ENCODE results near the gene PDE2A.

PDE2A gene

DNA sequence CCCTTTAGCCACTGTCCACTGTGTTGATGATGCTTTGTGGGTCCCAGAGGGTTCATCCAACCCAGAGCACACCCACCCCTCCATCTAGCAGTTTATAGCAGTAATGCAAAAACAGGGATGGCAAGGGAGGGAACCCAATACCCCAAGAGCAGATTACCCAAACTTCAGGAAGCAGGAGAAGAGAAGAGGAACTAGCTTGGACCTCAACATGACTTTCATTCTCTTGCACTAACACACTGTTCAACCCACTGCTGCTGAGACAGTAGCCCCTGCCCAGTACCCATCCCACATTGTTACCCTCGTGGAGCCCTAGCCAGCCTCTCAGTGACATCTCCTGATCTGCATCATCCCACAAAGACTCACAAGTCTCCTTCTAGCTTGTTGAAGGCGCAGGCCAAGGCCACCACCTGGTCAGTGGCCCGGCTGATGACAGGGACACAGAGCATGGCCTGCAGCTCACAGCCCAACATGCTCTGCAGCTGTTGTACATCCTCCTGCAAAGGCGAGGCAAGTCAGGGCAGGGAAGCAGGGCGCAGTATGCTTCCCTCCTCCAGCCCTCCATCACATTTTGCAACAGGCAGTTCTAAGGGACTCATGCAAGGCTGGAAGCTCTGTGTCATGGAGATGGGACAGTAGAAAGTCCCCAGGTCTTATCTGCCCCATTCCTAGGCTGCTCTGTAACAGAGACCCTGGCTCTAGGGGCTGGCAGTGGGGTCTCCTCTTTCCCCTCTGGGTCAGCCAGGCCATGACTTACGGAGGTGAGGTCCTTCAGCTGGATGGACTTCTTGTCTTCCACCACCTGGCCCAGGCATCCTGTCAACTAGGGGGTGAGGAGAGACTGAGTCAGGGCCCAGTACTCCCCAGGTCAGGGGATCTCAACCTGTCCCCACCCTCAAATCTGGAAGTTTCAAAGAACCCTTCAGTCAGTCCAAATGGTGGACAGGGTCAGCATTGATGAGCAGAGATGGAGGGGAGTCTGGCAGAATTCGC lies 85.5 kb downstream of the PDE2A start:
- DNase-seq (ENCODE audit: low spot score): no peak

DNA sequence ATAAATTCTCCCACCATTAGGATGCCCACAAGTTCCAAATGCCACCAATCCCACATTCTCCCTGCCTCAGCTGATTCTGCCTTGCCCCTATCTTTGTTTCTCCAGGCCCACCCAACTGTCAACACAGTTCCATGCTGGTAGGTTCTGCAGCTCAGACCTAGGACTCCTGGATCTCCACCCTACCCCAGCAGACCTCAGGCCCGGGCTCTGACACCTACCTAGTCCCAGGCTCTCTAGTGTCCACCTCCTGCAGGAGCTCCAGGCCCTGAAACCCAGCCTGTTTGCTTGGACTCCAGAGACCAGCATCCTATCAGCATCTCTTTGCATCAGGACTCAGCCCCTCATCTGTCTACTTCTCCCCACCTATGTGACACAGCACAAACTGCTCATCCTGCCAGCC lies 86.5 kb downstream of the PDE2A start:
- DNase-seq (ENCODE audit: low spot score): no peak

DNA sequence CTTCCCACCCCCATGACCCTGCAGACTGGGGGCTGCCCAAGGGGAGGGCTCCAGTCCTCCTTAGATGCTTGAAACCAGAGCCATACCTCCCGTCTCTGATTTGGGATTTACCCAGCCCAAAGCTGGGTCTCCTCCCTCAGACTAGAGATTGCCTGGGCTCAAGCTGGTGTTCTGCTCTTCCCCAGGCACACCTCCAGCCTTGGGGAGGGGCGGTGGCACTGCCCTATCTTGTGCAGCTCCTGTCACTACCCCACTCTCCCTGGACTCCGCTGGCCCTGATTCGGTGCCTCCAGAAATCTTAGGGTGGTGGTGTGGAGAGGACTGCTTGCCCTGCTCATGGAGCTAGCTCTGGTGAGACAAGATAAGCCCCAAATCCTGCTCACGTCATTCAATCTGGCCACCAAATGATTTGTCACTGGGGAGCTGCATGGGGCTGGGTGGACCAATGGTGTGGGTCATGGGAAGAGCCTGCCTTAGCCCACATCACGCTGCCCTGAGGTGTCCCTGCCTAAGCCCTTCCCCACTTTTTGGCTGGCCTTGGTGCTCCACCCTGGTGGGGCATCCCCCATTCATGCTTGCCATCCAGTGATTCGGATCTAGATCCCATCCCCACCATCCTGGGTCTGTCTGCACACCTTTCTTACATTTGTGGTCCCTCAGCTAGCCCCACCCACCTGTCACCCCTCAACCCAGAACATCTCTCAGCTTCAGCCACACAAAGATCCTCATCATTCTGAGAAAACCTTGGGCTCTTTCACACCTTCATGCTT lies 87.7 kb downstream of the PDE2A start:
- no peak for DNase-seq (ENCODE audit: low spot score)

DNA sequence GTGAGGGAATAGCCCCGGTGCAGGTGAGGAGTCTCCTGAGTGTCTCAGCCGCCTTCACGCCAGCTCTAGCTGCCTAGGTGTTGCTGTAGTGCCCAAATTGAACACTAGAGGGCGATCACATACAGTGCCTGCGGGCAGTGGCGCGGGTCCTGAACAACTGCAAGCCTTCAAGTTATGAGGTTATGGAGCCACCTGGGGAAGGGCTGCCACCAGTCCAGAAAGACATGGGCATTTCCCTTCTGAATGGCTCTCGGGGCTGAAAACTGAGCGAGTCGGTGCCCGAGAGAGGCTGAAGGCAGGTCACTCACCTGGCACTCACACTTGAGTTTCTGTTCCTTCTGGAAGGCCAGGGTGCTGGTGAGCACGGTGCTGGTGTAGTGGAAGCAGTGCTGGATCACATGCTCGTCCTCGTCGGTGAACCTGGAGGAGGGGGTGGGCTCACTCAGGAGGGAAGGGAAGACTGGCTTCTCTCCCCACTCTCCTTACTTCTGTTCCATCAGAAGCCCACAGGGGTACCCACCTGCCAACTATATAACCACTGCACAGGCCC lies 88.4 kb downstream of the PDE2A start:
- peak; percentile 84 for DNase-seq (ENCODE audit: low spot score)

DNA sequence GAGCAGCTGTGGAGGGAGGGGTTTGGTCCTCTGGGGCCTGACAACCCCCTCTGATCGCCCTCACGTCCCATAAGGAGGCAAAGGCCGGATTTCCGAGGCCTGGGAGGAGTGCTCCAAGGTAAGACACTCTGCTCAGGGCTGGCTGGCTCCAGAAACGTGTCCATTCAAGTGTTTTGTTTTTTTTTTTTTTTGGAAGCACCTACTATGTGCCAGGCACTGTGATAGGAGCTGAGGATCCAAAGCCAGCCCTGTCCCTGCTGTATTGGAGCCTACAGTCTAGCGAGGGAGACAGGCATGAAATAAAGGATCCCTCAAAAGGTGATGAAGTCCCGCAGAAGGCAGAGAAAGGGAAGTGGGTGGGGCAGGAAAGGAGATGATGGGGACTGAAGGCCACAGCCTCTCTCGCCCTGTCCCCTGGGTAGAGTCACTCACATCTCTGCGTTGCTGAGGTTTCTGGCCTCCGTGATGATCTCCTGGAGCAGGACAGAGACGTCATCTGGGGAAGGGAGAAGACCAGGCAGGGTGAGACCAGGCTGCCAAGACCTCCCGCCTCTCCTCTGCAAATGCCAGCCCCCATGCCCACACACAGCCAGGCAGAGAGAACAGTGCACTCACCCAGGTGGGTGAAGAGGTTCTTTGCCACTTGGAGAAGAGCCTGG lies 89.2 kb downstream of the PDE2A start:
- no peak for DNase-seq (ENCODE audit: low spot score)

DNA sequence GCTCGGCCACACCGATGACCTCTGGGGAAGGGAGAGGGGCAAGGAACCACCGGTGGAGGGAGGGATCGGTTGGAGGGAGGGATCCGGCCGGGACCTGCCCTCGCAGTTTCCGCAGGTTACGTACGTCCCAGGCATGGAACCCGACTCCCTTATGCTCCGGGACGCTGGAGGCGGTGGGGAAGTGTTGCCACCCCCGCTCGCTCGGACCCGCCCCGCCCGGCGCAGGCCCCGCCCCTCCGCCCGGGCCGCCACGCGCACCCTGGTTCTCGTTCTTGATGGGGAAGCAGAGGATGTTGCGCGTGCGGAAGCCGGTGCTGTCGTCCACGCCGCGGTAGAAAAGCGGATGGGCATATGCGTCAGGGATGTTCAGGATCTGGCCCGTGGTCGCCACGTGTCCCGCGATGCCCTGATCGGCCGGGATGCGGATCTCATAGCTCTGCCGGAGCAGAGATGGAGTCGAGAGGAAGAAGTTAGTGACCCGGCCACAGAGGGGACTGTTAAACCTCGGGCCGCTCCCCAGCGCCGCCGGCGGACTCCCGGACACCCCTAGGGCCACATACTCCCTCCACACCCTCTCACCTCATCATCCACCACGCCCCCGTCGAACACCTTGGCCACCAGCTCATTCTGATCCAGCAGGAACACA lies 89.8 kb downstream of the PDE2A start:
- DNase-seq (ENCODE audit: low spot score): peak; percentile 62

DNA sequence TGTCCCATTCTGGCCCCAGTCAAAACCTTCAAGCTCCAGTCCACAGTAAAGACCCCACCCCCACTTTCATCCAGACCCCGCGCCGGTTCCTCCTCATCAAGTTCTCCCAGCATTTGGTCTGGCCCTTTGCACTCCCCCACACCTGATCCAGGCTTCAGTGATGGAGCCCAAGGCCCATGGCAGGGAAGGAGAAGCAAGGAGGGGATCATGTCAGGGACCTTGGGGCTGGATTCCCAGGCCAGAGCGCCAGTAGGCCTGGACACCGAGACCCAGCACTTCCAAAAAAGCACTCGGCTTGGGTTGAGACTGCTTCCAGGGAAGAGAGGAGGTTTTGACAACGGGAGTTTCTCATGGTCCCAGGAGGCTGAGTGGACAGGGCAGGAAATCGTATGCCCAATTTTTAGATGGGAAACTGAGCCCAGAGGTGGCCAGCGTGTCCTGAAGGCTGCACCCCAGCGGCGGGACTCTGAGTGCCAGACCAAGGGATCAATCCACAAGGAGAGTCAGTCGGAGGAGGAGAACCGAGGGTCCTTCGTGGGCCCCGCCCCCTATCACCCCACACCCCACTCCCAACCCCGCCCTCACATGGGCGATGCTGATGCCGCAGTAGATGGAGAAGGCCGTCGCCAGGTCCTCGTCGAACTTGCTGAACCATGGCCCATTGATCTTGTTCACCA lies 90.5 kb downstream of the PDE2A start:
- no peak for DNase-seq (ENCODE audit: low spot score)

DNA sequence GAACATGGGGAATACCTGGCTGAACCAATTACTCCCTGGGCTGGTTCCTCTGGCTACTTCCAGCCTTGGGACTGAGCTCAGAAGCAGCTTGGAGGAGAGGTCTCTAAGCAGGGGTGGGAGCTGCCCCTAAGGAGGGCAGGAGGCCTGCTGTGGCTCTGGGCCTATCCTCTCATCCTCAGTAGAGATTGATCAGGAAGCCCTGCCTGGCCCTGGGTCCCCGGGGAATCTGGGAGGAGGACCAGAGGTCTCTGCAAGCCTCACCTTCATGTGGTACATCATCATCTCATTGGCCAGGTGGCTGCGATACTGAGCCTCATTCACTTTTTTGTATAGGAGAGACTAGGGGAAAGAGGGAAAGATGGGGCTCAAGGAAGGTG lies 91.1 kb downstream of the PDE2A start:
- no peak for DNase-seq (ENCODE audit: low spot score)

DNA sequence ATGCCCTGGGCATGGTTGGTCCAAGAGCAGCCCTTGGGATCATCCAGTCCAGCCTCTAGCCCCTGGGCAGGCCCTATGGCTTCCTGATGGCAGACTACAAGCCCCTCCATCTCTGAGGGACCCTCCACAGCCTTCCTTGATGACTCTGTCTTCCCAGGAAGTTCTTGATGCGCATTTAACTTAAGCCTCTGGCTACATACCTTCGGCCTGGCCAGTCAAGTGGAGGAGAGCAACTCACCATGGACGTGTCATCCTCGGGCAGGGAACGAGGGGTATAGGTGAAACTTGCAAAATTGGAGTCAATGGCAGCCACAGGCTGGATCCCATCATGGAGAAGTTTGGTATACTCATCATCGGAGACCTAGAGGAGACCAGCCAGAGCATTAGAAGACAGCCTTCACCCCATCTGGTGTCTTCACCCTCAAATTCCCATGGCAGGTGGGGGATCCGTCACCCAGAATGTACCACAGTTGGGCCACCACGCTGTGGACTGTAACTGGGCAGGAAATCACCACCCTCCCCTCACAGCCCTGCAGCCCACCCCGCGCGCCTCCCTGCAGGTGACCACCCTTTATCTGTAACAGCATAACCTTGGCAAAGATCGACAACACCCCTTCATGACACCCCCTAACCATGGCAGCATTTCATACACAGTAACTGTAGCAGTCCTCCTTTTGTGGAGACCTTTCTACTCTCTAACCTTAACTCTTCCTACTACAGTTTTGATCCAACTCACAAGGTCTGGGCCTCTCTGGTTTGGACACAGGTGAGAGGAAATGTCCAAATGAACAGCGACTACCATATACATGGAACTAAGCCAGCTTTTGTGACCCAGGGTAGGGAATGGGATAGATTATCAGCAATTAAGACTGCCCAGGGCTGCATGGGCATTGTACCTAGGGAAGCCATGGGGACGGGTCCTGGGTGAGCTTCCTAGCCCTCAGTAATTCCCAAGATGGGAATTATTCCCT lies 91.7 kb downstream of the PDE2A start:
- DNase-seq (ENCODE audit: low spot score): no peak

DNA sequence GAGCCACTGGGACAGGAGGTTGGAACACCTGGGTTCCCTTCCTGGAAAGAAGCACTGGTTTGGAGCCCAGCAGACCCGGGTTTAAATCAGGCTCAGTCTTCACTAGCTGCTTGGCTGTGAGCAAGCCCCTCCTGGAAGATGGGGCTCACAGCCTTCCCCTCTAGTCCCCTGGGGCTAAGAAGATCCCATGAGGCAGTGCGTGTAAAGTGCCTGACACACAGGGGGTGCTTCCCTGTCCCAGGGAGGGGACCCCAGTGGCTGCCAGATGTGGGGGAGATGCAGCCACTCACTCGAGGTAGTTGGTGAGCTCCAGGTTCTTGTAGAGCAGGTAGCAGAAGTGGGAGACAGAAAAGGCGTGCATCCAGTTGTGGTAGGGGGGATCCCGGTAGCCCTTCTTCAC lies 93.2 kb downstream of the PDE2A start:
- no peak for DNase-seq (ENCODE audit: low spot score)

DNA sequence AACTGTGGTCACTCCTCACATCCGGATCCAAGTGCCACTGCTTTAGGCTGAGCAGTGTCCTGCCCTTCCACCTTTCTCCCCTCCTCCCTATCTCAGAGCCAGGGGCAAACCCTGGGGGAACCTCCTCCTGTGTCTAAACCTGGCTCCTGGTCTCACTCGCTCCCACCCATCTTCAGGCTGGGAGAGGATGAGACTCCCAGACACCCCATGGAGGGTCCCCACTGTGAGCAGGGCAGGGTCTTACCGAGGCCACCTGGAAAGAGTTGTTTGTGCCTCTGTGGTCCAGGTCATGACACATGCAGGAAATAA lies 93.6 kb downstream of the PDE2A start:
- no peak for DNase-seq (ENCODE audit: low spot score)

DNA sequence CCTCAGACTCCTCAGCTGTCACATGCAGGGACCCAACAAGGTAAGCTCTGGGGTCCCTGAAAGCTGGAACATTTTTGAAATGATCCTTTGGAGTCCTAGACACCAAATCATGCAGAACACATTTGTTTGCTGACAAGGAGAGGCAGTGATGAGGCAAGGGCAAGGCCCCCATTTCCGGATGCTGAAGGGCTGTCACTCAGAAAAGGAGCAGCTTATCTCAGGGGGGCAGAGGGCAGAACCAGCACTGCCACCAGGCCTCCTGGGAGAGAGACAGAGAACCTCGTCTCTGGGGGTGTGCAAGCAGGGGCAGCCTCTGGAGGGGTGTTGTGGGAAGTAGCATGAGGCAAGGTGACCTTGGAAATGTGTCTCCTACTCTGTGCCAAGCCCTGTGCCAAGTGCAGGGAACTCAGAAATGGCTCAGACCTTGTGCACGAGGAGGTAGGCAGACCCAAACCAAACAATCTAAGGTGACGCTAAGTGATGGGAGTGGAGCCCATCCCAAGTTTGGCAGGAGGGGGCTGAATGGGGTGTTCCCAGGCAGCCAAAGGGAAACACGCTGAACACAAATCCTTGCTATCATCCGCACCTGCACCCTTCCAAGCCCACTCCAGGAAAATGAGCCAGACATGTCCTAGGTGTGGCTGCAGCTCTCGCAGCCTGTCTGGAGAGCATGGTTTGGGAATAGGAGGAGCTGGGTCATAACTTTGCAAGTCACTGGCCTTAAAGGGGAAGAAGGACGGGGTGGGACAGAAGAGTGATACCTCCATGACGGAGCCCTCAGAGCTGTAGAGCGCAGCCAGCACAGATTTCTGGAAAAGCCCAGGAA lies 94.2 kb downstream of the PDE2A start:
- no peak for DNase-seq (ENCODE audit: low spot score)

DNA sequence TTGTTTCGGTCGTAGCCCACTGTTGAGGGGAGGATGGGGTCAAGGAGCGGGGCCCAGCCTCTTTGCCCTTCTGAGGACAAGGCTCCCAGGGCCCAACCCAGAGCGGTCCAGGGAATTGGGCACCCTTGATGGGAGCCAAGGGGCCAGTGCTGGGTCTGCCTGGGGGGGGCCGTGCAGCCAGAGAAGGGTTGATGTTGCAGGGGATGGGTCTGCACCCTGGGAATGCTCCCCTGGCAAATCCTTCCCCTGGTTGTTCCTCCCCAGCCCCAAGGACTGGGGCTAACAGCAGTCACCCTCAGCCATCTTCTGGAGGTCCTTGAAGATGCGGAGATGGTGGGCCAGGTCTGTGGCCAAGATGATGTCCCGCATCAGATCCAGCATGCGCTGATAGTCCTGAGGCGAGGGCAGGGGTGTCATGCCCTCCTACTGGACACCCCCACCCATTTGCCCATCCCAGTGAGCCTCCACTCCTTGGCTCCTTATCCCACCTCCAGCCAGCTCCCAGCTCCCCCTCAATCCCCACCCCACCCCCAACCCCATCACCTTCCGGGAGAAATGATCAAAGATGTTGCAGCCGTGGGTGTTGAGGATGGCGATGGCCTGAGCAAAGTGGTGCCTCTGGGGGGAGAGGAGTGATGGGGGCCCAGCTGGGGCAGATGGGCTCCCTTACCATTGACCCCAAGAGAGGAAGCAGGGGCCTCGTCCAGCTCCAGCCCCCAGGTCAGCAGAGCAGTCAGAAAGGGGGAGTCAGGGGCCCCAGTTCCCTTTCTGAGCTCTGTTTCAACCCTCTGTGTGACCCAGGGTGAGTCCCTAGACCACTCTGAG lies 95.0 kb downstream of the PDE2A start:
- DNase-seq (ENCODE audit: low spot score): no peak

DNA sequence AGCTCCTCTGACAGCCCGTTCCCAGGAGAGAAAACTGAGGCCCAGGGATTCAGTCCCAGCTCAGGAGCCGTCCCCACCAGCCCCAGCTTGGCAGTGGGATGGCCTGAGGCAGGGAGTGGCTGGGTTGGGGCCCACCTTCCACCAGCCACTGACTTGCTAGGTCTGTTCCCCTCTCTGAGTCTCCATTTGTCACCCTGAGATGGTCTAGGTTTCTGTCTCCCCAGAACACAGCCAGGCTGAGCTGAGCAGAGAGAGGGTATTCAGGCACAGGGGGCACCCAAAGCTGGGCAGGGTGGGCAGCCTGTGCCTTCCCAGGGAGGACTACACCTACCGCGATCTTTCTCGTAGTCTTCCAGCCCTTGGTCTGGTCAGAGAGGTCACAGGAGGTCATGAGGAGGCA lies 95.7 kb downstream of the PDE2A start:
- DNase-seq (ENCODE audit: low spot score): no peak

DNA sequence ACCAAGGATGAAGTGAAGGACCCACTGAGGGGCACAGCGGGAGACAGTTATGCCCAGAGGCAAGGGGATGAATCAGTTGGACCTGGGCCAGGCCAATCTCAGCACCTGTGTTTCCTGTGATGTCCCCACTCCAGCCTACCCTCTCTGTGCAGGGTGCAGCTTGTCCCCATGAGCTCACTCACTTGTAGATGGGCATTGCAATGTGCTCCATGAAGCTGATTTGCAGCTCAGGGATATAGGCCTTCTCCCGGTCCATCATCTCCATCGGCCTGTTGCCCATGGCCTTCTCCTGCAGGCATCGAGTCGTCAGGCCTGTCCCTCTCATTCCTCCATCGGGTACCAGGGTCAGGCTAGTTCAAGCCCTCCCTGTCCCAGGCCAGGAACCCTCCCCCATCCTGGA lies 96.2 kb downstream of the PDE2A start:
- DNase-seq (ENCODE audit: low spot score): no peak

DNA sequence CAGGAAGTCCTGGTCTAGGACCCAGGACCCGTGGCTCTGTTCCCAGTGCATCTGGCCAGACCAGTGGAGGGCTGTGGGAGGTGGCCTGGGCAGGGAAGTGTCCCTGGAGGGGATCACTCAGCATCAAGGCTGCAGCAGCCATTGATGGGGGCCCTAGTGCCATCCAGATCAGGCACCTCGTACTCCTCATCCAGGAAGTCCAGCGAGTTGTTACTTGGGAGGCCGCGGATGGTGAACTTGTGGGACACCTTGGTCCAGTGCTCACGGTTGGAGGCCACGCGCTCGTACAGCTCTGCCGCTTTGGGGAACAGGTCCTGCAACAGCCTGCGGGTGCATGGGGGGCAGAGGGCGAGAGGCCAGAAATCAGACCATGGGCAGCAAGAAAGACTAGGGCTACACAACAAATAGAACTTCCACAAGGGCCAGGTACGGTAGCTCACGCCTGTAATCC lies 96.9 kb downstream of the PDE2A start:
- DNase-seq (ENCODE audit: low spot score): no peak

DNA sequence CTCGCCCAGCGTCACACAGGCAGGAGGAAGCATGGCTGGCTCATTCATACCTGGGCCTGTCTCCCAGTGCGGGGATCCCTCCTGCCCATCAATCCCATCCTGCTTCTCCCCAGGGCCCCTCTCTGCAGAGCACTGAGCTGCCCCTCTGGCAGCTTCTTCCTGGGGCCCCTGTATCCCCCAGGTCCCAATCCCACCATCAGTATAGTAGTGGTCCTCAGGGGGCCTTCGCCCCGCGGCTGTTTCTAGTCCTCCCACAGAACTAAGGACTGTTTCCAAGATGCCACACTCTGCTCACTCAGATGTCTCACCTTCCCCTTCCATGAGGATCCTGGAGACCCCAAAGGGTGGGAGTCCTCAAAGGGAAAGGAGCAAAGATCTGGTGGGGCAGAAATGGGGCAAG lies 97.6 kb downstream of the PDE2A start:
- DNase-seq (ENCODE audit: low spot score): no peak

DNA sequence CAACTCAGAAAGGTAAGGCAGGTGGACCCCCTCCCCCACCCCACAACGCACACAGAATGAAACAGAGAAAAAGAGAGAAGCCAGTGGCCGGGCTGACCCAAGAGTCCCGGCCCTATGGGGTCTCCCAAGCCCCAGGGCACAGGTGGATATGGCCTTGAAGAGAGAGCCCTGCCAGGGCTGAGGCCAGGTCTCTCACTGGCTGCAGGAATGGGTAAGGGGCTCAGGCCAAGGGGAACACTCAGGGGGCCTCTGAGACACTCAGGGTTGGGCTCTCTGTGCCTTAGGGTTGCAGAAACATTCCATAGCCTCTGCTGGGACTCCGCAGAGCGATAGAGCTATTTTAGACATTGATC lies 98.0 kb downstream of the PDE2A start:
- DNase-seq (ENCODE audit: low spot score): no peak
